Measurements from ENCODE around the gene ANKRD44.

Gene ANKRD44

GRCh38 chr2:197356136-197356535, 45.6 kb upstream of the ANKRD44 start:
- TF ChIP-seq SIN3A (IDR thresholded peaks at IDR 0.05; ENCODE audit: borderline replicate concordance, insufficient read depth, low read length) (no peak), FOXP2 (optimal IDR thresholded peaks at IDR 0.05; ENCODE audit: borderline replicate concordance, extremely low read depth, extremely low read length, insufficient read depth) (no peak), POLR2AphosphoS5 (IDR thresholded peaks at IDR 0.05; ENCODE audit: low read depth, low read length) (no peak)

GRCh38 chr2:197354169-197354558, 43.6 kb upstream of the ANKRD44 start:
- TF ChIP-seq FOXP2 (optimal IDR thresholded peaks at IDR 0.05; ENCODE audit: borderline replicate concordance, extremely low read depth, extremely low read length, insufficient read depth), result no peak
- TF ChIP-seq REST (IDR thresholded peaks at IDR 0.05; ENCODE audit: insufficient read depth in 1 of 2, low read depth in 2 of 2, low read length in 2 of 2), result no peak
- no peak for TF ChIP-seq SIN3A (IDR thresholded peaks at IDR 0.05; ENCODE audit: borderline replicate concordance, insufficient read depth, low read length)
- no peak for TF ChIP-seq TAF1 (IDR thresholded peaks at IDR 0.05; ENCODE audit: borderline replicate concordance, insufficient read depth, low read length)
- TF ChIP-seq POLR2AphosphoS5 (IDR thresholded peaks at IDR 0.05; ENCODE audit: low read depth, low read length), result no peak

GRCh38 chr2:197353393-197354168, 43.0 kb upstream of the ANKRD44 start:
- TF ChIP-seq SIN3A (IDR thresholded peaks at IDR 0.05; ENCODE audit: borderline replicate concordance, insufficient read depth, low read length), result no peak
- TF ChIP-seq POLR2AphosphoS5 (IDR thresholded peaks at IDR 0.05; ENCODE audit: low read depth, low read length), result no peak
- no peak for TF ChIP-seq TAF1 (IDR thresholded peaks at IDR 0.05; ENCODE audit: borderline replicate concordance, insufficient read depth, low read length)
- no peak for TF ChIP-seq REST (IDR thresholded peaks at IDR 0.05; ENCODE audit: insufficient read depth in 1 of 2, low read depth in 2 of 2, low read length in 2 of 2)
- no peak for TF ChIP-seq FOXP2 (optimal IDR thresholded peaks at IDR 0.05; ENCODE audit: borderline replicate concordance, extremely low read depth, extremely low read length, insufficient read depth)

GRCh38 chr2:197349699-197350098, 39.1 kb upstream of the ANKRD44 start:
- TF ChIP-seq FOXP2 (optimal IDR thresholded peaks at IDR 0.05; ENCODE audit: borderline replicate concordance, extremely low read depth, extremely low read length, insufficient read depth) (no peak), POLR2AphosphoS5 (IDR thresholded peaks at IDR 0.05; ENCODE audit: low read depth, low read length) (no peak), TAF1 (IDR thresholded peaks at IDR 0.05; ENCODE audit: borderline replicate concordance, insufficient read depth, low read length) (no peak), SIN3A (IDR thresholded peaks at IDR 0.05; ENCODE audit: borderline replicate concordance, insufficient read depth, low read length) (no peak), REST (IDR thresholded peaks at IDR 0.05; ENCODE audit: insufficient read depth in 1 of 2, low read depth in 2 of 2, low read length in 2 of 2) (no peak)

- TF ChIP-seq SIN3A (IDR thresholded peaks at IDR 0.05; ENCODE audit: borderline replicate concordance, insufficient read depth, low read length), result no peak
- TF ChIP-seq POLR2AphosphoS5 (IDR thresholded peaks at IDR 0.05; ENCODE audit: low read depth, low read length), result no peak
- no peak for TF ChIP-seq TAF1 (IDR thresholded peaks at IDR 0.05; ENCODE audit: borderline replicate concordance, insufficient read depth, low read length)
- no peak for TF ChIP-seq REST (IDR thresholded peaks at IDR 0.05; ENCODE audit: insufficient read depth in 1 of 2, low read depth in 2 of 2, low read length in 2 of 2)
Observed at GRCh38 chr2:197348721-197349360, 38.3 kb upstream of the ANKRD44 start.

Measured in PFSK-1 (cell line).